HepG2 (cell line): ENCODE results near the gene OR1L8. TPM values are rescaled to one million over a fixed set of nuclear protein-coding genes. Genes with fewer than 3 reads are reported as not detected.

Experiments
- ATAC-seq: fragments of 200-7000 bp; cut with Tn5 transposase; 3 replicates; pipeline ENCODE4 v1.9.1; 2020; ENCODE audit warnings: mild to moderate bottlenecking, moderate library complexity
- BruUV-seq: library from RNA; stranded (reverse); fragments of 400-500 nt; replicated peaks from 2 replicates; lab custom pipeline; 2021; lab: Mats Ljungman, UMichigan
- CTCF ChIA-PET: fragments of 300-600 bp; formaldehyde crosslinking; extraction: SDS; loops from one replicate; lab custom pipeline; 2021; ENCODE audit warnings: low total read pairs, inconsistent platforms, low intra/inter-chr PET ratio; lab: Yijun Ruan, JAX
- POLR2A ChIA-PET: fragments of 350-600 bp; sonication (Branson Sonifier 250); formaldehyde crosslinking; loops from one replicate; lab custom pipeline; 2020; ENCODE audit warnings: antibody characterized with exemption, inconsistent platforms; lab: Yijun Ruan, JAX
- DNase-seq: peaks from one replicate; pipeline ENCODE4 v3.0.0-alpha.2; 2015; ENCODE audit warnings: low spot score
- FAIRE-seq: peaks from 3 replicates; lab custom pipeline; 2011; peaks lifted over from hg19 to GRCh38; lab: Jason Lieb, UNC
- H2AFZ ChIP-seq: one replicate; pipeline ENCODE4 v1.6.1; 2011; ENCODE audit warnings: low read length, inconsistent platforms
- H3K27ac ChIP-seq: fragments of 300-600 bp; 3 replicates; pipeline ENCODE4 v1.8.0; 2011; ENCODE audit warnings: mixed run types, mild to moderate bottlenecking, mixed read lengths, low read length, inconsistent platforms; ENCODE audit not compliant: insufficient read depth; ENCODE audit errors: extremely low read length
- H3K27me3 ChIP-seq, 2 experiments: fragments of 200-600 bp in 1 of 2; 2 replicates in 1 of 2; 3 replicates in 1 of 2; pipeline versions ENCODE4 v1.6.0 to v1.8.0; 2011; ENCODE audit warnings: low read length in 2 of 2, mild to moderate bottlenecking in 2 of 2, moderate library complexity in 2 of 2, inconsistent platforms in 1 of 2; ENCODE audit not compliant: insufficient read depth in 2 of 2, control insufficient read depth in 1 of 2
- H3K36me3 ChIP-seq, 2 experiments: fragments of 200-600 bp in 1 of 2; replicated peaks in 1 of 2; 2 replicates in 1 of 2; 3 replicates in 1 of 2; pipeline versions ENCODE4 v1.5.1 to v1.8.0; 2011; ENCODE audit warnings: low read length in 2 of 2, inconsistent platforms in 1 of 2; ENCODE audit not compliant: insufficient read depth in 2 of 2, control insufficient read depth in 1 of 2
- H3K4me1 ChIP-seq: 2 replicates; pipeline ENCODE4 v1.5.1; 2012; ENCODE audit warnings: low read length, inconsistent platforms; ENCODE audit not compliant: insufficient read depth
- H3K4me2 ChIP-seq: 2 replicates; pipeline ENCODE4 v1.6.0; 2011; ENCODE audit warnings: low read depth, low read length, inconsistent platforms
- H3K4me3 ChIP-seq, 3 experiments: fragments of 200-600 bp in 1 of 3; sonication (generic), shearing (Covaris generic) in 1 of 3; replicated peaks in 1 of 3; 2 replicates each; pipeline ENCODE4 v1.5.1; 2011 to 2016; ENCODE audit warnings: low read length in 3 of 3, inconsistent platforms in 2 of 3, low read depth in 2 of 3, mild to moderate bottlenecking in 2 of 3, control low read depth in 1 of 3, mixed read lengths in 1 of 3; ENCODE audit not compliant: insufficient read depth in 1 of 3
- H3K79me2 ChIP-seq: one replicate; pipeline ENCODE4 v1.6.1; 2011; ENCODE audit warnings: low read length, inconsistent platforms; ENCODE audit not compliant: insufficient read depth
- H3K9ac ChIP-seq: 2 replicates; pipeline ENCODE4 v1.6.0; 2011; ENCODE audit warnings: mild to moderate bottlenecking, low read depth, low read length, inconsistent platforms; ENCODE audit not compliant: insufficient read depth
- H3K9me3 ChIP-seq: 2 replicates; pipeline ENCODE4 v1.5.1; 2012; ENCODE audit warnings: mild to moderate bottlenecking, low read length
- H4K20me1 ChIP-seq: 2 replicates; pipeline ENCODE4 v1.6.0; 2011; ENCODE audit warnings: inconsistent platforms, mild to moderate bottlenecking, low read length, moderate library complexity; ENCODE audit not compliant: insufficient read depth
- AGO2 ChIP-seq: fragments of 200-400 bp; formaldehyde crosslinking; optimal IDR thresholded peaks from 2 replicates; pipeline ENCODE3; 2017; ENCODE audit warnings: mild to moderate bottlenecking, low read depth, low read length, moderate library complexity
- BHLHE40 ChIP-seq: IDR thresholded peaks from 2 replicates; pipeline ENCODE4 v1.6.1; 2011; ENCODE audit warnings: low read length, improper control_type of control experiment
- DNMT3B ChIP-seq: conservative IDR thresholded peaks from 2 replicates; pipeline ENCODE4 v1.6.1; 2016; ENCODE audit warnings: missing biosample characterization, control low read depth
- HNF4A ChIP-seq: sonication (generic); formaldehyde crosslinking; IDR thresholded peaks from 2 replicates; pipeline ENCODE4 v1.4.0; 2020; ENCODE audit warnings: missing genetic modification reagents
- IKZF1 ChIP-seq: fragments of 450-650 bp; IDR thresholded peaks from 2 replicates; pipeline ENCODE4 v1.7.1; 2016
- NFE2L2 ChIP-seq: fragments of 150-350 bp; IDR thresholded peaks from 2 replicates; pipeline ENCODE4 v1.6.1; 2014; ENCODE audit warnings: low read length
- RFX3 ChIP-seq: IDR thresholded peaks from 2 replicates; pipeline ENCODE4 v1.6.1; 2016; ENCODE audit warnings: missing biosample characterization, missing genetic modification reagents
- SMAD9 ChIP-seq: sonication (generic); formaldehyde crosslinking; IDR thresholded peaks from 2 replicates; pipeline ENCODE4 v1.5.1; 2020; ENCODE audit warnings: mild to moderate bottlenecking, missing genetic modification reagents
- SP140L ChIP-seq: sonication (generic); formaldehyde crosslinking; IDR thresholded peaks from 2 replicates; pipeline ENCODE4 v1.4.0; 2020; ENCODE audit warnings: missing genetic modification reagents, borderline replicate concordance
- XBP1 ChIP-seq: sonication (generic); formaldehyde crosslinking; IDR thresholded peaks from 2 replicates; pipeline ENCODE4 v1.5.0; 2020; ENCODE audit warnings: missing genetic modification reagents
- ZFP41 ChIP-seq: sonication (generic); formaldehyde crosslinking; IDR thresholded peaks from 2 replicates; pipeline ENCODE4 v1.4.0; 2020; ENCODE audit warnings: mild to moderate bottlenecking, missing genetic modification reagents, borderline replicate concordance
- ZIK1 ChIP-seq: sonication (generic); formaldehyde crosslinking; IDR thresholded peaks from 2 replicates; pipeline ENCODE4 v1.5.0; 2020; ENCODE audit warnings: mild to moderate bottlenecking, low read depth, missing genetic modification reagents, borderline replicate concordance
- ZNF124 ChIP-seq: sonication (generic); formaldehyde crosslinking; IDR thresholded peaks from 2 replicates; pipeline ENCODE4 v1.4.0; 2020; ENCODE audit warnings: missing genetic modification reagents
- ZNF225 ChIP-seq: sonication (generic); formaldehyde crosslinking; IDR thresholded peaks from 2 replicates; pipeline ENCODE4 v1.4.0; 2020; ENCODE audit warnings: mild to moderate bottlenecking, missing genetic modification reagents
- ZNF318 ChIP-seq: sonication (generic); formaldehyde crosslinking; IDR thresholded peaks from 2 replicates; pipeline ENCODE4 v1.4.0; 2020; ENCODE audit warnings: mild to moderate bottlenecking, missing genetic modification reagents
- ZNF784 ChIP-seq: sonication (generic); formaldehyde crosslinking; IDR thresholded peaks from 2 replicates; pipeline ENCODE4 v1.5.1; 2020; ENCODE audit warnings: missing genetic modification reagents, mild to moderate bottlenecking, borderline replicate concordance
- ZSCAN29 ChIP-seq: sonication (generic); formaldehyde crosslinking; conservative IDR thresholded peaks from 2 replicates; pipeline ENCODE4 v1.4.0; 2020; ENCODE audit warnings: mild to moderate bottlenecking, missing genetic modification reagents
- WGBS: methylation state at CpG from one replicate; pipeline ENCODE4 v1.1.6; 2017; ENCODE audit warnings: low lambda C conversion rate; 5-methylcytosine and 5-hydroxymethylcytosine counted together
- in situ Hi-C: cut with HindIII; loops from 2 replicates; pipeline ENCODE4 v1.10.0; 2017; ENCODE audit warnings: low pct_unique_long_range_greater_than_20kb; ENCODE audit not compliant: extremely low pct_ligation_motif_present
- intact Hi-C: fragments of 100-400 bp; cut with micrococcal nuclease; formaldehyde crosslinking; loops from one replicate; pipeline ENCODE4 v1.10.0; 2022; ENCODE audit not compliant: unreplicated experiment
- polyA plus RNA-seq, 8 experiments: library from polyadenylated mRNA; depleted of rRNA in 3 of 8; stranded (reverse) in 7 of 8; unstranded in 1 of 8; fragments of >200 nt; fragmentation: Illumina TruSeq in 4 of 8; extraction: Trizol in 4 of 8; gene quantifications; 2 replicates each; pipeline versions ENCODE4 v1.2.1 to v1.2.3, GENCODE V29; 2011 to 2016; ENCODE audit warnings: low read depth in 4 of 8, missing spikeins in 1 of 8, mixed read lengths in 1 of 8; ENCODE audit not compliant: insufficient read depth in 1 of 8
- total RNA-seq, 5 experiments: library from RNA; depleted of rRNA; stranded (reverse); fragments of >200 nt; fragmentation: Illumina TruSeq; extraction: Trizol; gene quantifications; 2 replicates each; pipeline ENCODE4 v1.2.3, GENCODE V29; 2016; ENCODE audit warnings: low read depth in 1 of 5

The OR1L8 gene
- total and polyA plus RNA-seq, 2 of the 13 experiments (the other 11 are each of a cell fraction or from before 2014, with no cell fraction given): not detected

- FAIRE-seq: no peak
Measured at GRCh38 chr9:122527193-122527592, 56.0 kb downstream of the OR1L8 start, which contains the start of gene OR1N1. OR1N1 (minus strand) TSS chr9:122527293; CDS start chr9:122527293, 0 bp downstream.

More at GRCh38 chr9:122527193-122527592, 56.0 kb downstream of the OR1L8 start, which contains the start of gene OR1N1:
- DNase-seq (no peak), ATAC-seq (no peak)
- H4K20me1 ChIP-seq: no peaks in the 10 kb centered on the region
- H3K79me2 ChIP-seq: no peaks in the 10 kb centered on the region
- H3K9me3 ChIP-seq: no peaks in the 10 kb centered on the region
- peaks cover 5 to 9% of the 10 kb centered on the region in 2 experiments; a peak in 3 of 5 replicates for H3K27me3 ChIP-seq
- CTCF ChIA-PET: no interaction called here
- no peak within 1 kb of the TSS for H3K4me3 ChIP-seq
- no peak within 1 kb of the TSS for H3K27ac ChIP-seq
- POLR2A ChIA-PET: no interaction called here
- no peak within 1 kb of the TSS for H3K9ac ChIP-seq
- no peaks in the 10 kb centered on the region for H3K36me3 ChIP-seq
- BruUV-seq: no TSS peak
- WGBS: 0% methylated on average over 3 of the region's 3 CpGs
- in situ Hi-C loops: no loop called here
- TF ChIP-seq RFX3 (no peak), BHLHE40 (no peak), XBP1 (CRISPR knock-in tag) (no peak), ZNF318 (CRISPR knock-in tag) (no peak), SMAD9 (CRISPR knock-in tag) (no peak), NFE2L2 (no peak), ZNF124 (no peak), ZFP41 (CRISPR knock-in tag) (no peak), ZSCAN29 (CRISPR knock-in tag) (no peak), HNF4A (CRISPR knock-in tag) (no peak), DNMT3B (CRISPR knock-in tag) (no peak), ZNF784 (CRISPR knock-in tag) (no peak), SP140L (CRISPR knock-in tag) (no peak), ZIK1 (CRISPR knock-in tag) (no peak), AGO2 (no peak), IKZF1 (no peak), ZNF225 (CRISPR knock-in tag) (no peak)
- TF ChIP-seq, all 625 proteins: peak for 0
- Histone ChIP-seq H3K4me1 (no peaks in the 10 kb centered on the region), H2AFZ (no peak within 1 kb of the TSS), H3K4me2 (no peak within 1 kb of the TSS)
- intact Hi-C loops: no loop called here
